HG03108 (cell line): ENCODE results near the gene ITIH6.
"Not testable (repeated sequence)": the region's sequence is repeated elsewhere in the genome, so short reads cannot be mapped to it uniquely, and the experiment has no call there.

Source experiments
- ATAC-seq: cut with Tn5 transposase; IDR thresholded peaks from one replicate; pipeline ENCODE4 v1.9.1; 2021; ENCODE audit warnings: moderate library complexity; ENCODE audit not compliant: unreplicated experiment

The ITIH6 gene

GRCh38 chrX:54798137-54798536 lies at the start of gene ITIH6:
Gene ITIH6, minus strand, starts transcription at chrX:54798255. Its CDS starts 45 bp downstream, at chrX:54798210.
- ATAC-seq: no peak

DNA sequence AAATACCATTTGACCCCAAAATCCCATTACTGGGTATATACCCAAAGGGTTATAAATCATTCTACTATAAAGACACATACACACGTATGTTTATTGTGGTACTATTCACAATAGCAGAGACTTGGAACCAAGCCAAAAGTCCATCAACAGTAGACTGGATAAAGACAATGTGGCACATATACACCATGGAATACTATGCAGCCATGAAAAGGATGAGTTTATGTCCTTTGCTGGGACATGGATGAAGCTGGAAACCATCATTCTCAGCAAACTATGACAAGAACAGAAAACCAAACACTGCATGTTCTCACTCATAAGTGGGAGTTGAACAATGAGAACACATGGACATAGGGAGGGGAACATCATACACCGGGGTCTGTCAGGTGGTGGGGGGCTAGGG lies 49.6 kb upstream of the ITIH6 start:
- ATAC-seq: not testable (repeated sequence)

DNA sequence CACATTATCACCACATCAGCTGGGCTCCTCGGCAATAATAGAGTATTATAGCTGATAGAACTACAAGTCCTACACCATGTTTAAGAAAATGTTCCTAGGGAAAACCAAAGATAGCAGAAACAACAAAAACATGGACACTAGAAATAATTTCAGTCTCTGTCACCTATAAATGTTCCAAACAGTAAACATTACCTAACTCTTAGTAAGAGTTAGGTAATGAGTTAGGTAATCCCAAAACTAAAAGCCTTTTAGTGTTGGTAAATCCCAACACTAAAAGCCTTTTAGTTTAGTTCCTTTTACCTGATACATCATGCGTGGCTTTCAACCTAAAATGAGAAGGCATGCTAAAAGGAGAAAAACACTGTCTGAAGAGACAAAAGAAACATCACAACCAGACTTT lies 45.0 kb upstream of the ITIH6 start:
- ATAC-seq: no peak

DNA sequence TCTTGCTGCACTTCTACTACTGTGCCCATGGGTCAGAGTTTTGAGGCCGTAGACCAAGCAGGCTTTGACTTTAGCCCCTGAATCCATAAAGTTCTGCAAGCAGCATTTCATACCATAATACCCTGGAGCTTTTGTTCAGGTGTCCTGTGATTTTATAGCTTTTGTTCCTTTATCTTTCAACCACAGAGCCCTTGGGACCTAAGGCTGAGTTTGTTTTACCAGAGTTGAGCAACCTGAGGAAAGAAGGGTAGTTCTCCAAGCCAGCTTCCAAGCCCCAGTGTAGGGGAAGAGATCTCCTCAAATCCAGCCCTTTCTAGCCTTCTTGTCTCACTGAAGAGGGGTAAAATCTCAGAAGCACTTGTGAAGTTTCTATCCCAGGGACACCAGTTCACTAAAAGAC lies 44.6 kb upstream of the ITIH6 start:
- no peak for ATAC-seq

GRCh38 chrX:54841184-54841874 lies 43.3 kb upstream of the ITIH6 start:
- ATAC-seq: not testable (repeated sequence)

GRCh38 chrX:54838583-54838982 lies 40.5 kb upstream of the ITIH6 start:
- no peak for ATAC-seq

- ATAC-seq: no peak
These were observed 28.5 kb upstream of the ITIH6 start for GRCh38 chrX:54826598-54826997.

DNA sequence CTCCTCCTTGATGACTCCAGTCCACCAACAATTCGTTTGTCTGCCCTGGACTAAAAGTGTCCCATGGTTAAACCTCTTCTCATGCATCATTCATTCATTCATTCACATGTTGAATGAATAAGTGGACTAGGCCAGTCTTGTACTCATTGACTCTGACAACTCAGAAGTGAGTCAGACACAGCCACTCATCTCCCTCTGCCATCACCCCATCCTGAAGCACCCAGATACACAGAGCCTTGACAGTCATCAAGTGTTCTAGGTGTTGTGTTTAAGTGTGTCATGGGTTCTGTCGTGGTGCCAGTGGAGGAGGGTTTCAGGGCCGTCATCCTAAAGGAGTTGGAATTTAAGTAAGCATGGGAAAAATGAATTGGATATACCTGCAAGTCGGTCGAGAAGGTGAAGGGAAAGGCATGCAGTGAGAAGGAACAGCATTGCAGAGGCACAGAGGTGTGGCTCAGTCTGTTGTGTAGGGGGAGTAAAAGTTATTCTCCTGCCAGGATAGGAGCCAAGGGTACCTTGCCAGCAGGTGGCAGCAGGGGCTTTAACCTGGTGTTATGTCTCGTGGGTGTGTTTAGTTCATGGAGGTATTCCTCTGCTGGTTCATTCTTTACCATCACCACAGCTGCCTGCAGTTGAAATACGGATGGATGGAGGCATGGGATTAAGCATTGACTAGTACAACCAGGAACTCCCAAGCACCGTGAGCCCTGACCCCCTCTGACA lies 27.8 kb upstream of the ITIH6 start:
- ATAC-seq: no peak

DNA sequence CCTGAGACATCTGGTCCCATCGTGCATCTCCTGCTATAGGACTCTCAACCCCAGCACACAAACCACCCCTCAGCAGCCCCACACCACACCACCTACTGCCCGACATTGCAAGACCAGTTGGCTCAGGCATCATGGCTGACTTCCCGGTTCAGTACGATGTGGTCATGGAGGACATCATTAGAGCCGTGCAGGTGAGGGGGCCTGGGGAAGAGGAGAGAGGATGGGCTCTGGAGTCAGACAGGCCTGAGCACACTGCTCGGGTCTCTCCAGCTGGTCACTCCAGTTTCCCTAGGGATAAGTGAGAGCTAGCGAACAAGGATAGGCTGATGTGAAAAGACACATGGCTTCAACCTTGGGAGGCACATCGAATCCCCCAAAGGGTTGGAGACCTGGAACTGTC lies 26.7 kb upstream of the ITIH6 start:
- ATAC-seq: no peak

GRCh38 chrX:54824195-54824594 lies 26.1 kb upstream of the ITIH6 start:
- ATAC-seq: no peak

DNA sequence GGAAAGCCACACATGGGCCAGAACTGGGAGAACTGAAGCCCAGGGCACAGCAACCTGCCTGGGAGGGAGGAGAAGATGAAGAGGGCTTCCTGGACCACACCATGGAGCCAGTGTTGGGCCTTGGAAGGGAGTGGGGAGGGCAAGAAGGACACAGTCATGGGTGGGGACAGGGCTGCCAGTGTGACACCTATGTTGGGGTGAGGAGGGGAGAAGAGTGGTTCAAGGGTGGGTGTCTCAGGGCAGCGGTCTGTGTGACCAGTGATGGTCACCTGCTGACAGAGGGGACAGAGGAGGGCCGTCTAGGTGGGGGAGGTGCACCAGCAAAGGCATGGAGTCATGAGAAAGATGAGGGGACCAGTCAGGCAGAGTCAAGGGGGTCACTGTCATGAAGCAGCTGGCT lies 23.3 kb upstream of the ITIH6 start:
- no peak for ATAC-seq

DNA sequence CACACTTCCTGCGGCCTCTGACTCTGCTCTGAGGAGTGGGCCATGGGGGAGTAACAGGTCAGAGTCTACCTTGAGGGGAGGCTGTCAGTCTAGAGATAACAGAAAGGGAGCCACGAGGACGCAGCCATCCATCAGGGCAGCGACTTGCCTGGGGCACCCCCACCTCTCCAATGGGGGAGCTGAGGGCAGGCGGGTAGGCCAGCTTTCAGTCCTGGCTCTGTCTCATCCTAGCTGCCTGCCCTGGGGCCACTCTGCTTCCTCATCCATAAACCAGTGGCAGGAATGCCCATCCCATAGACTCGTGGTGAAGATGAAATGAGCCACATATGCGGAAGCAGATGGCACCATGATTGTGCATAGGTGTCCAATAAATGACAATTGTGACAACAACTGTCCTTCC lies 22.7 kb upstream of the ITIH6 start:
- no peak for ATAC-seq

DNA sequence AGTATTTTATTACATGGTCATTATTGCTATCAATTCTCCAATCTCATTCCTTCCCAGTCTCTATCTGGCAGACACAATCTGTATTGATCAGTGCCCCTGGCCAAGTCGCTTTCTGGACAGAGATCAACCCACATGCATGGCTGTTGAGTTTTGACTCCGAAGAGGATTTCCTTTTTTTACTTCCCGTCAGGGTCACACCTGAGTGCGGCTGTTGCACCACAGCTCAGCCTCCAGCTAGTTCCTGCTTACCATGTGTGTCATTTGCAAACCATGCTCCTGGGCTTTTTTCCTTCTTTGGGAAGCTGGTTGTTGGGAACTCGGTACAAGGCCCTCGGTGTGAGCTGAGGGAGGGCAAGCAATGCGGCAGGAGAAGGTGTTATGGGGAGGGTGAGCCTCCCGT lies 21.1 kb upstream of the ITIH6 start:
- no peak for ATAC-seq

DNA sequence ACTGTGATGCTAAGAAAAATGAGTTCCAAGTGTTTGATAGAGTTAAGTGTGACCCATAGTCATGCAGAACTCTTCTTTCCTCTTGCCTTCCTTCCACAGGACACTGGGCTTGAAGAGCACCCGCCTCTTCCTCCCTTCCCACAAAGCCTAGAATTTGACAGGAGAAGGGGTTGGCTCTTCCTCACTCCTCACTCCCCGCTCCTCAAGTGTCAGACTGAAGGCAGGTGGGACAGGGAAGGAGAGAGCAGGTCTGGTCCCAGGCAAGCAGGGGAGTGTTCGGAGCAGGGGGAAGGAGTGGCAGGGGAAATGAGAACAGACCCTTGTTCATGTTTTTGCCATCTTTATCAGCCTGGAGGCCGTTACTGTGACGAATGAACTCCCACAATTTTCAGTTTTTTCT lies 20.2 kb upstream of the ITIH6 start:
- no peak for ATAC-seq

DNA sequence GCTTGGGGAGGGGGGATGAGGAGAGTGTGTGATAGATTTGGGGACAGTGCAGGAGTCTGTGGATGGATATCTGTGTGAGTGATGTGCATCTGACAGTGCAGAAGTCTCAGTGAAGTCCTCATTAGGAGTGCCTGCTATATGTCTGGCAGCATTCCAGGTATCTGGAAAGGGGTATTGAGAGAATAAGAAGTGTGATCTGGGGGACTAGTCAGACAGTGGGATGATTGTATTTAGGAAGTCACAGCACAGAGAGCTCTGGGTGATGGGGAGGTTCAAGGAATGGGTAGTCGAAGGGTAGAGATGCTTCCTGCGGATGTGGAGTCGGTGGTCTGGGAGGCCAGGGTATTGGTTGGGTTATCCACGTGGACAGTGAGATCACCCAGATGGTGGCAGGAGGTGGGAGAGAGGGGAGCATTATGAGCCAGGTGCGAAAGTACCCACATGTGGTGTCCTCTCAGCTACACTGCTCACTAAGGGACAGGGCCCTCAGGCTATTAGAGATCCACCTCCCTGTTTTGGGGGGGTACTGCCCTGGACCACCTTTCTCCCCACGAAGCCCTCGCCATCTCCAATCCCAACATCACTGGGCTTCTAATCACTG lies 19.3 kb upstream of the ITIH6 start:
- ATAC-seq: no peak

DNA sequence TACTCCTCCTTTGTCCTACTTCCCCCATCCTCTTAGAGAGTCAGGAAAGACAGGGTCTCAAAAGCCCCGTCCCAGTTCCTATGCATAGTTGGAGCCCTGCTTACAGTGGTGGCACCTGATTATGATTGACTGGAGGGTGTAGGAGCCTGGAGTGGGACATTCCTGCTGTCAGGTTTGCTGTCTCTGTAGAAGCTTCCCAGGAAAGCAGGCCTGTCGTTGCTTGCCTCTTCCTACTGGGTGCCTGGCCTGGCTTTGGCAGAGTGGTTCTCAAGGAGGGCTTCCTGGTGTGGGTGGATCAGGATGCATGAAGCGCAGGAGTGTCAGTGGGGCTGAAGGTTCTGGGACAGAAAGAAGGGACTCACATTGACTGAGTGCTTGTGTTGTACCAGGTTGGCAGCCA lies 14.3 kb upstream of the ITIH6 start:
- ATAC-seq: no peak

GRCh38 chrX:54811301-54811885 lies 13.3 kb upstream of the ITIH6 start:
- no peak for ATAC-seq

DNA sequence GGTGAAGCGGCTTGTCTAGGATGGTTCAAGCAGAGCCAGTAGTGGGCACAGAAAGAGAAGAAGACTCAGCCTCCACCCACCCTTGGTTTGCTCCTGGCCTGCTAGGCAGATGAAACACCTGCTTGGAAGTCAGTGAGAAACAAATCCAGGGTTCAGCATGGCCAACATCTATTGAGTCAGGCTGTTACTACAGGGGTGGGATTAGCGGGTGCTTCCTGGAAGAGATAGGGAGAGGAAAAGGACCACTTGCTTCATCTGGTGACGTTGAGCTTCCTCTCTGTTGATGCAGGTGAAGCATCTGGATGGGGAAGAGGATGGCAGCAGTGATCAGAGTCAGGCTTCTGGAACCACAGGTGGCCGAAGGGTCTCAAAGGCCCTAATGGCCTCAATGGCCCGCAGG lies 12.5 kb upstream of the ITIH6 start:
- no peak for ATAC-seq

GRCh38 chrX:54808605-54809483 lies 10.8 kb upstream of the ITIH6 start:
- peak; percentile 89 for ATAC-seq

GRCh38 chrX:54808109-54808604 lies 10.1 kb upstream of the ITIH6 start:
- no peak for ATAC-seq
